Loucy (cell line): ENCODE measurements around the gene GAS6.

Experiments
- EZH2phosphoT487 ChIP-seq: fragments of 200-600 bp; IDR thresholded peaks from 2 replicates; pipeline ENCODE4 v1.6.1; 2018; ENCODE audit warnings: antibody characterized with exemption, mild to moderate bottlenecking, moderate library complexity, borderline replicate concordance
- TF ChIP-seq, protein P1 (sequence below): fragments of 200-600 bp; sonication (generic); conservative IDR thresholded peaks from 2 replicates; pipeline ENCODE4 v1.5.1; 2014; ENCODE audit warnings: mild to moderate bottlenecking, antibody characterized with exemption, low read length

DNA sequence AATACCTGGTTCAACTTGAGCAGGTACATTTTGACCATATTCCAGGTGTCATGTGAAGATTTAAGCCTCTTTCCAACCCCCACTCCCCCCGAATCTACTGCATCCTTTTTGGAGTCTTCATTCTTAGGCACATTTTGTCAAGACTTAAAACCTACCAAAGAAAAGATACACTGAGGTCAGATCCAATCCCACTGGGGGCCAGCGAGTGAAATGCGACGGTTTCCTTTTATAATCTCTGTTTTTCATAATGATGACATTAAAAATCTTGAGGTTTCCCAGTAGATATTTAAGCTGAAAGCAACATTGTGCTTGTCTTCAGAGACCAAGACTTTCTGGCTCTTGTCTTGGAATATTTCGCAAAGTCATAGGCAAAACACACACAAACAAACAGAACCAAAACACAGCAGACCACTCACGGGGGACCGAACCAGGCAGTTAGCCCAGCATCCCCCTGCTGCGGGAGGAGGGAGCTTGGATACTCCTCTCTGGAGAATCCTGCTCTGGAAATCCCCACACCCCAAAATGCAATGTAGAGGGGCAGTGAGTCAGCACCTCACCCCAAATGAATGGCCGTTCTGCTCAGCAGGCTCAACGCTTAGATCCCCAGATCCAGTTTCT, 506 bp upstream of the GAS6 start:
- TF ChIP-seq, protein P1, sequence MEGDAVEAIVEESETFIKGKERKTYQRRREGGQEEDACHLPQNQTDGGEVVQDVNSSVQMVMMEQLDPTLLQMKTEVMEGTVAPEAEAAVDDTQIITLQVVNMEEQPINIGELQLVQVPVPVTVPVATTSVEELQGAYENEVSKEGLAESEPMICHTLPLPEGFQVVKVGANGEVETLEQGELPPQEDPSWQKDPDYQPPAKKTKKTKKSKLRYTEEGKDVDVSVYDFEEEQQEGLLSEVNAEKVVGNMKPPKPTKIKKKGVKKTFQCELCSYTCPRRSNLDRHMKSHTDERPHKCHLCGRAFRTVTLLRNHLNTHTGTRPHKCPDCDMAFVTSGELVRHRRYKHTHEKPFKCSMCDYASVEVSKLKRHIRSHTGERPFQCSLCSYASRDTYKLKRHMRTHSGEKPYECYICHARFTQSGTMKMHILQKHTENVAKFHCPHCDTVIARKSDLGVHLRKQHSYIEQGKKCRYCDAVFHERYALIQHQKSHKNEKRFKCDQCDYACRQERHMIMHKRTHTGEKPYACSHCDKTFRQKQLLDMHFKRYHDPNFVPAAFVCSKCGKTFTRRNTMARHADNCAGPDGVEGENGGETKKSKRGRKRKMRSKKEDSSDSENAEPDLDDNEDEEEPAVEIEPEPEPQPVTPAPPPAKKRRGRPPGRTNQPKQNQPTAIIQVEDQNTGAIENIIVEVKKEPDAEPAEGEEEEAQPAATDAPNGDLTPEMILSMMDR: no peak
- TF ChIP-seq EZH2phosphoT487: no peak
